ENCODE data around the gene SNN.

DNA sequence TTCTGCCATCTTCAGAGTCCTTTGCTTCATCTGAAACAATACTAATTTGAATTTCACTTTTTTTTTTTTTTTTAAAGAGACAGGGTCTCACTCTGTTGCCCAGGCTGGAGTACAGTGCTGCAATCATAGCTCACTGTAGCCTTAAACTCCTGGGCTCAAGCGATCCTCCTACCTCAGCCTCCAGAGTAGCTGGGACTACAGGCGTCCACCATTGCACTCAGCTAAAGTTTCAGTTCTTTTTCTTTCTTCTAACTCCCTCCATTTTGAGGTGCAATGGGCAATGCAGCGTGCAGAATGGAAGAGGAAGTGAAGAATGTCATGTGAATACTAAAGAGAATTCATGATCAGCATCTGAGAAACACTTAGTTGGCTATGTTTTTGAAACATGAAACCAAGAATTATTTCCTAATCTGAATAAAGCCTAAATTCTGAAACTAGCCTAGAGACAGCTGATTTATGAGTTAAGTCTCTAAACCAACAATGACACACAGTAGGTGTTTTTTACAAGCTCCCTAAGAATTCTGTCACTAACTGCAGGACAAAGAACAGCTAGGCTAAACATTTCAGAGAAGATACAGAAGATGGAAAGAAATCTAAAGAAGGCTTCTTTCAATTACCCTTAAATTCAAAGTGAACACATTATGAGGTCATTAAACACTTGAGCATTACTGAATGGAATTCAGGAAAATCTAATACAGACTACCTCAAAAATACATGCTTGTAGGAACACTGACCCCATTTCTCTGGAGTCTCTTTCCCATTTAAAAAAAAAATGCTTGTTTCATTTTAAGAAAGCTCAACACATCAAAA is 21.0 kb downstream of the SNN start:
- TF ChIP-seq EZH2 (IDR thresholded peaks at IDR 0.05; ENCODE audit: borderline replicate concordance, low read length) = no peak
- TF ChIP-seq, protein P1, sequence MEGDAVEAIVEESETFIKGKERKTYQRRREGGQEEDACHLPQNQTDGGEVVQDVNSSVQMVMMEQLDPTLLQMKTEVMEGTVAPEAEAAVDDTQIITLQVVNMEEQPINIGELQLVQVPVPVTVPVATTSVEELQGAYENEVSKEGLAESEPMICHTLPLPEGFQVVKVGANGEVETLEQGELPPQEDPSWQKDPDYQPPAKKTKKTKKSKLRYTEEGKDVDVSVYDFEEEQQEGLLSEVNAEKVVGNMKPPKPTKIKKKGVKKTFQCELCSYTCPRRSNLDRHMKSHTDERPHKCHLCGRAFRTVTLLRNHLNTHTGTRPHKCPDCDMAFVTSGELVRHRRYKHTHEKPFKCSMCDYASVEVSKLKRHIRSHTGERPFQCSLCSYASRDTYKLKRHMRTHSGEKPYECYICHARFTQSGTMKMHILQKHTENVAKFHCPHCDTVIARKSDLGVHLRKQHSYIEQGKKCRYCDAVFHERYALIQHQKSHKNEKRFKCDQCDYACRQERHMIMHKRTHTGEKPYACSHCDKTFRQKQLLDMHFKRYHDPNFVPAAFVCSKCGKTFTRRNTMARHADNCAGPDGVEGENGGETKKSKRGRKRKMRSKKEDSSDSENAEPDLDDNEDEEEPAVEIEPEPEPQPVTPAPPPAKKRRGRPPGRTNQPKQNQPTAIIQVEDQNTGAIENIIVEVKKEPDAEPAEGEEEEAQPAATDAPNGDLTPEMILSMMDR (IDR thresholded peaks at IDR 0.05; ENCODE audit: low read length) = no peak
